Activated CD4-positive, alpha-beta memory T cell treated with anti-CD3 and anti-CD28 coated beads for 36 hours (primary cell): Measurements from ENCODE around the gene ZMYND11. TPM values are rescaled to one million over a fixed set of nuclear protein-coding genes. Genes with fewer than 3 reads are reported as not detected.

ENCODE experiments used
- CTCF ChIA-PET: fragments of 350-600 bp; sonication (Branson Sonifier 250); formaldehyde crosslinking; loops from one replicate; lab custom pipeline; 2021; ENCODE audit warnings: antibody characterized with exemption, inconsistent platforms; lab: Charles Lee
- POLR2A ChIA-PET: fragments of 350-600 bp; sonication (Branson Sonifier 250); formaldehyde crosslinking; loops from one replicate; lab custom pipeline; 2021; ENCODE audit warnings: antibody characterized with exemption; lab: Charles Lee
- DNase-seq: peaks from one replicate; pipeline ENCODE4 v3.0.0-alpha.2; 2020
- H3K27ac Mint-ChIP-seq: one replicate; pipeline ENCODE4 v1.8.0; 2021; ENCODE audit warnings: mixed read lengths
- H3K27me3 Mint-ChIP-seq: one replicate; pipeline ENCODE4 v1.8.0; 2021; ENCODE audit warnings: mixed read lengths
- H3K36me3 Mint-ChIP-seq: one replicate; pipeline ENCODE4 v1.8.0; 2021; ENCODE audit warnings: mixed read lengths
- H3K4me1 Mint-ChIP-seq: one replicate; pipeline ENCODE4 v1.8.0; 2021; ENCODE audit warnings: low read depth, mixed read lengths
- H3K4me3 Mint-ChIP-seq: one replicate; pipeline ENCODE4 v1.8.0; 2021; ENCODE audit warnings: mild to moderate bottlenecking, mixed read lengths
- H3K9me3 Mint-ChIP-seq: one replicate; pipeline ENCODE4 v1.8.0; 2021; ENCODE audit warnings: mixed read lengths
- intact Hi-C: fragments of 100-400 bp; cut with micrococcal nuclease; formaldehyde crosslinking; loops from one replicate; pipeline ENCODE4 v1.15.1; 2023
- total RNA-seq, 2 experiments: library from RNA; stranded (reverse); gene quantifications; one replicate each; pipeline ENCODE4 v1.2.3, GENCODE V29; 2021

The ZMYND11 gene
- total RNA-seq, 2 experiments from 2014 or later, result 15.9 to 19.4 TPM

GRCh38 chr10:135601-136464 is 578 bp downstream of the ZMYND11 start:
- Mint-ChIP-seq H3K36me3 (no peaks in the 10 kb centered on the region), H3K9me3 (no peaks in the 10 kb centered on the region), H3K4me3 (peak overlapping the region; percentile 76), H3K4me1 (peaks cover 25% of the 10 kb centered on the region), H3K27ac (peak overlapping the region; percentile 79), H3K27me3 (no peaks in the 10 kb centered on the region)
- POLR2A ChIA-PET, result interaction anchor here (1.0 to 1.5 kb wide), 2 partner anchors 21 to 299 kb away, joined by 3 read pairs; no protein-coding TSS in a partner anchor
- peak; percentile 72 for DNase-seq
- CTCF ChIA-PET, result interaction anchor here (0.6 to 1.0 kb wide), 3 partner anchors 12 to 74 kb away, joined by 3 read pairs; no protein-coding TSS in a partner anchor
- intact Hi-C loops, result loop anchor here (5.0 kb wide), 1 partner anchor 66 kb away; no protein-coding TSS in a partner anchor

- POLR2A ChIA-PET, result interaction anchor here (1.5 kb wide), 1 partner anchor 20 kb away, joined by 3 read pairs; no protein-coding TSS in a partner anchor
- CTCF ChIA-PET, result interaction anchor here (0.6 to 1.7 kb wide), 4 partner anchors 13 to 95 kb away, joined by 3 to 5 read pairs (median 3); no protein-coding TSS in a partner anchor
- intact Hi-C loops, result loop anchor here (5.0 kb wide), 1 partner anchor 66 kb away; no protein-coding TSS in a partner anchor
- Mint-ChIP-seq H3K9me3 (no peaks in the 10 kb centered on the region), H3K27ac (peak overlapping the region; percentile 79), H3K4me1 (peaks cover 25% of the 10 kb centered on the region), H3K27me3 (no peaks in the 10 kb centered on the region), H3K36me3 (no peaks in the 10 kb centered on the region), H3K4me3 (peak overlapping the region; percentile 76)
- no peak for DNase-seq
Measured at GRCh38 chr10:136465-136762, 1.2 kb downstream of the ZMYND11 start.

DNA sequence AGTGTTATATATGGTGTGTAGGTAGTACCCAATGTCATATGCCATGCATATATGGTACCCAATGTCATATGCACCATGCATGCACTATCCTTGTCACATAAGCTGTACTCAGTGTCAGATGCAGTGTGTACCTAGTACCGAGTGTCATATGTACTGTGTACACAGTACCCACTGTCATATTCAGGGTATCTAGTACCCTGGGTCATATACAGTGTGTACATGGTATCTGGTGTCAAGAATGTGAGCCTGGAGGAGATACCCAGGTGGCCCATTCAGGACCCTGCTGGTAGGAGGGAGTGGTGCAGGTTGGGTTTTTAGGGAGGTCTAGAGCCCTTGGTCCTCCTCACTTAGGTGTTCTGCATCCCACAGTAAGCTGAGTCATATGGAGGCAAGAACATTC is 1.8 kb downstream of the ZMYND11 start:
- Mint-ChIP-seq H3K36me3 (no peaks in the 10 kb centered on the region), H3K27ac (no peak overlapping the region), H3K27me3 (no peaks in the 10 kb centered on the region), H3K4me3 (peak overlapping the region; percentile 76), H3K9me3 (no peaks in the 10 kb centered on the region), H3K4me1 (peaks cover 29% of the 10 kb centered on the region)
- ChIA-PET POLR2A (interaction anchor here (1.5 kb wide), 1 partner anchor 20 kb away, joined by 3 read pairs; no protein-coding TSS in a partner anchor), CTCF (interaction anchor here (1.7 kb wide), 1 partner anchor 94 kb away, joined by 5 read pairs; no protein-coding TSS in a partner anchor)
- DNase-seq, result peak; percentile 70
- intact Hi-C loops, result loop anchor here (1.0 to 5.0 kb wide), 2 partner anchors 45 to 65 kb away; no protein-coding TSS in a partner anchor

DNA sequence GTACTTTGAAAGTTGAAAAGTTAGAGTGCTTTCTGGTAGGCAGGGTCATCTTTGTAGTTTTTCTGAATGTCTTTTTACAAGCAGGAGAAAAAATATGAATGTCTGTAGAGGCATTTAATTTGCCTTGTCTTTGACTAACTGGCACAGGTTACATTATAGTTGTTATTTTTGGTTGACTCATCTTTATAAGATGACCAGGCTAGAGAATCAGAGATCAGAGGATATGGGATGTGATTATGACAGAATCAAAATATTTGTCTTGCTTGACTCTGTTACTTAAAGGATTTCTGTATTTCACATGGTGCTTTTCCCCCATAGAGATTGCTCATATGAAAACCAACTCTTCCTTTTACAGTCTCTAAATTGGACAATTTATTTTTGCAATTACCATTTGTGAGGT is 2.4 kb downstream of the ZMYND11 start:
- Mint-ChIP-seq H3K4me3 (no peak overlapping the region), H3K9me3 (no peaks in the 10 kb centered on the region), H3K27ac (no peak overlapping the region), H3K27me3 (no peaks in the 10 kb centered on the region), H3K36me3 (no peaks in the 10 kb centered on the region), H3K4me1 (peaks cover 35% of the 10 kb centered on the region)
- ChIA-PET POLR2A (no interaction called here), CTCF (interaction anchor here (1.7 kb wide), 1 partner anchor 94 kb away, joined by 5 read pairs; no protein-coding TSS in a partner anchor)
- DNase-seq, result no peak
- intact Hi-C loops, result loop anchor here (1.0 to 5.0 kb wide), 2 partner anchors 45 to 65 kb away; no protein-coding TSS in a partner anchor

GRCh38 chr10:142371-142770 is 7.1 kb downstream of the ZMYND11 start:
- ChIA-PET CTCF (no interaction called here), POLR2A (no interaction called here)
- DNase-seq, result no peak
- Mint-ChIP-seq H3K4me3 (no peak overlapping the region), H3K27ac (no peak overlapping the region), H3K27me3 (no peaks in the 10 kb centered on the region), H3K4me1 (peaks cover 49% of the 10 kb centered on the region), H3K36me3 (no peaks in the 10 kb centered on the region), H3K9me3 (no peaks in the 10 kb centered on the region)
- intact Hi-C loops, result no loop called here

DNA sequence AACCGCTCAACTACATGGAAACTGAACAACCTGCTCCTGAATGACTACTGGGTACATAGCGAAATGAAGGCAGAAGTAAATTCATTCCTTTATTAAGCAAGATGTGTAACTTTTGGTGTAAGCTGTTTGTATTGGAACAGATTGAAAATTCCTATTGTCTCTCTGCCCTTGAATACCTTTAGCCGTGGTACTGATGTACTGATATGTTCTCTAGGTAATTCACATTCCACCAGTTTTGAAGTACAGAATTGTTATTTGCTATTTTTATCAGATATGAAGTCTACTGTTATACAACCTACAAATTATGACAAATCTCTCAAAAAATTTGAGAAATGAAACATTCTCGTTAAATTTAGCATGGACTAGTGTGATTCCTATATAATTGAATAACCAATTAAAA is 17.7 kb downstream of the ZMYND11 start:
- intact Hi-C loops, result no loop called here
- H3K9me3 Mint-ChIP-seq, result no peaks in the 10 kb centered on the region
- no peaks in the 10 kb centered on the region for H3K27me3 Mint-ChIP-seq
- POLR2A ChIA-PET, result no interaction called here
- no peak for DNase-seq
- H3K36me3 Mint-ChIP-seq, result peaks cover 8% of the 10 kb centered on the region
- no peak overlapping the region for H3K4me3 Mint-ChIP-seq
- peaks cover 22% of the 10 kb centered on the region for H3K4me1 Mint-ChIP-seq
- CTCF ChIA-PET, result no interaction called here
- H3K27ac Mint-ChIP-seq, result no peak overlapping the region

- peak; percentile 26 for DNase-seq
- Mint-ChIP-seq H3K27me3 (no peaks in the 10 kb centered on the region), H3K9me3 (no peaks in the 10 kb centered on the region), H3K36me3 (peaks cover 5% of the 10 kb centered on the region), H3K4me3 (no peak overlapping the region), H3K27ac (no peak overlapping the region), H3K4me1 (peaks cover 21% of the 10 kb centered on the region)
- POLR2A ChIA-PET, result no interaction called here
- CTCF ChIA-PET, result interaction anchor here (0.8 kb wide), 1 partner anchor 38 kb away, joined by 3 read pairs; no protein-coding TSS in a partner anchor
- intact Hi-C loops, result no loop called here
Measured at GRCh38 chr10:154348-154747, 19.1 kb downstream of the ZMYND11 start.

DNA sequence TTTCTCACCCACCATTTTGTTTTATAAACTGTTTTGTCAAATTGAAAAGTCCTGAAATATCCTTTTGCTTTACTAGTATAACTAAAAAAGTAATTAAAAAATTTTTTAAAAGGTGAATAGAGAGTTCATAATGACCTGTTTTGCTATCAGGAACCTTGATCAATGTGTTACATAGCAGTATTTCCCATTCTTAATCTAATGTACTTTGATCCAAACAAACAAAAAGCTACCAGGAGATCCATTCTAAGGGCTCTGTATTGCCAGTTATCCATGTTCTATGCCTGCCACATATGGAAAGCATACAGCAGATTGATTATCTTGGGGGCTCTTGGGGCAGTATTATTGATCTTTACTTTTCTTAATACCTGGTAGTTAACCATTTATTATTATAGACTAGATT is 32.1 kb downstream of the ZMYND11 start:
- intact Hi-C loops, result no loop called here
- Mint-ChIP-seq H3K27me3 (no peaks in the 10 kb centered on the region), H3K27ac (no peak overlapping the region), H3K4me1 (peaks cover 4% of the 10 kb centered on the region), H3K9me3 (peaks cover 11% of the 10 kb centered on the region), H3K36me3 (peaks cover 9% of the 10 kb centered on the region), H3K4me3 (no peak overlapping the region)
- POLR2A ChIA-PET, result no interaction called here
- DNase-seq, result no peak
- CTCF ChIA-PET, result no interaction called here

DNA sequence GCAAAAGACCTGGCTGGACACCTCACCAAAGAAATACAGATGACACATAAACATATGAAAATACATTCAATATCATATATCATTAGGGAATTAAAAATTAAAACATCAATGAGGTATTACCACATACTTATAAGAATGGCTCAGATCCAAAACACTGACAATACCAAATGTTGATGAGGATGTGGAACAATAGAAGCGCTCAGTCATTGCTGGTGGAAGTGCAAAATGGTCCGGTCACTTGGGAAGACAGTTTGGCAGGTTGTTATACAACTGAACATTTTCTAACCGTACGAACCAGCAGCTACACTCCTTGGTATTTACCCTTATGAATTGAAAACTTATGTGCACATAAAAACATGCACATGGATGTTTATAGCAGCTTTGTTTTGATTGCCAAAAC is 38.5 kb downstream of the ZMYND11 start:
- H3K27ac Mint-ChIP-seq, result no peak overlapping the region

GRCh38 chr10:176677-177076 is 41.4 kb downstream of the ZMYND11 start:
- CTCF ChIA-PET, result no interaction called here
- intact Hi-C loops, result no loop called here

More for the DNA sequence above, 38.5 kb downstream of the ZMYND11 start:
- Mint-ChIP-seq H3K4me3 (no peak overlapping the region), H3K36me3 (peaks cover 2% of the 10 kb centered on the region), H3K27me3 (no peaks in the 10 kb centered on the region), H3K9me3 (peaks cover 3% of the 10 kb centered on the region), H3K4me1 (peaks cover 5% of the 10 kb centered on the region)
- intact Hi-C loops, result no loop called here
- no peak for DNase-seq
- CTCF ChIA-PET, result no interaction called here
- POLR2A ChIA-PET, result no interaction called here

GRCh38 chr10:178208-178607 is 43.0 kb downstream of the ZMYND11 start:
- H3K4me3 Mint-ChIP-seq, result no peak overlapping the region
- POLR2A ChIA-PET, result no interaction called here
- no peaks in the 10 kb centered on the region for H3K9me3 Mint-ChIP-seq
- H3K27me3 Mint-ChIP-seq, result no peaks in the 10 kb centered on the region
- CTCF ChIA-PET, result no interaction called here
- intact Hi-C loops, result no loop called here
- no peak overlapping the region for H3K27ac Mint-ChIP-seq
- peaks cover 20% of the 10 kb centered on the region for H3K4me1 Mint-ChIP-seq
- H3K36me3 Mint-ChIP-seq, result peaks cover 4% of the 10 kb centered on the region
- DNase-seq, result no peak

More at GRCh38 chr10:176677-177076, 41.4 kb downstream of the ZMYND11 start:
- Mint-ChIP-seq H3K9me3 (no peaks in the 10 kb centered on the region), H3K4me1 (peaks cover 8% of the 10 kb centered on the region), H3K27me3 (no peaks in the 10 kb centered on the region), H3K36me3 (no peaks in the 10 kb centered on the region), H3K4me3 (no peak overlapping the region), H3K27ac (no peak overlapping the region)
- POLR2A ChIA-PET, result no interaction called here
- DNase-seq, result no peak

GRCh38 chr10:178723-179122 is 43.5 kb downstream of the ZMYND11 start:
- H3K27ac Mint-ChIP-seq, result no peak overlapping the region
- intact Hi-C loops, result no loop called here
- H3K27me3 Mint-ChIP-seq, result no peaks in the 10 kb centered on the region
- no peak overlapping the region for H3K4me3 Mint-ChIP-seq
- peaks cover 7% of the 10 kb centered on the region for H3K36me3 Mint-ChIP-seq
- ChIA-PET POLR2A (no interaction called here), CTCF (no interaction called here)
- peaks cover 2% of the 10 kb centered on the region for H3K9me3 Mint-ChIP-seq
- peaks cover 25% of the 10 kb centered on the region for H3K4me1 Mint-ChIP-seq
- DNase-seq, result no peak
